ENCODE data around the gene NAT10. TPM values are rescaled to one million over a fixed set of nuclear protein-coding genes. Genes with fewer than 3 reads are reported as not detected.

Gene NAT10
- total and polyA plus RNA-seq, 8 donors, result 14.5 to 30.2 (median 24.5) TPM

GRCh38 chr11:34072041-34072440, 33.4 kb upstream of the NAT10 start:
- H3K4me3 ChIP-seq, result no peak overlapping the region
- no peaks in the 10 kb centered on the region for H3K27me3 ChIP-seq
- H3K9me3 ChIP-seq, result no peaks in the 10 kb centered on the region
- no peak overlapping the region for H3K27ac ChIP-seq
- FAIRE-seq (no peak), DNase-seq (no peak), ATAC-seq (no peak)
- 86% methylated on average over 3 of the region's 3 CpGs for WGBS, 2 donors
- H3K36me3 ChIP-seq, result peaks cover 0 to 29% (median 15%) of the 10 kb centered on the region in 3 donors
- TF ChIP-seq CTCF (IDR thresholded peaks at IDR 0.05), result no peak
- peaks cover 4 to 18% (median 12%) of the 10 kb centered on the region in 3 donors for H3K4me1 ChIP-seq
- intact Hi-C loops (cut with DNase I), result no loop called here

GRCh38 chr11:34072832-34073231, 32.6 kb upstream of the NAT10 start:
- no peaks in the 10 kb centered on the region for H3K9me3 ChIP-seq
- no peak overlapping the region for H3K27ac ChIP-seq
- H3K36me3 ChIP-seq, result peaks cover 0 to 31% (median 15%) of the 10 kb centered on the region in 3 donors
- DNase-seq (no peak), FAIRE-seq (no peak), ATAC-seq (peak in 2 of 4 donors; percentile 11 to 39)
- no peak for TF ChIP-seq CTCF (IDR thresholded peaks at IDR 0.05)
- H3K4me3 ChIP-seq, result no peak overlapping the region
- intact Hi-C loops (cut with DNase I), result no loop called here
- H3K27me3 ChIP-seq, result no peaks in the 10 kb centered on the region
- 53 to 54% methylated on average over 2 of the region's 2 CpGs for WGBS, 2 donors
- H3K4me1 ChIP-seq, result peaks cover 4 to 13% (median 11%) of the 10 kb centered on the region in 3 donors

GRCh38 chr11:34074391-34074790, 31.0 kb upstream of the NAT10 start:
- intact Hi-C loops (cut with DNase I), result no loop called here
- H3K4me3 ChIP-seq, result no peak overlapping the region
- H3K27me3 ChIP-seq, result no peaks in the 10 kb centered on the region
- ATAC-seq (no peak), DNase-seq (no peak), FAIRE-seq (no peak)
- TF ChIP-seq CTCF (IDR thresholded peaks at IDR 0.05), result no peak
- 80 to 91% methylated on average over 4 of the region's 4 CpGs for WGBS, 2 donors
- H3K27ac ChIP-seq, result peak overlapping the region in 1 of 4 donors; percentile 51
- H3K9me3 ChIP-seq, result no peaks in the 10 kb centered on the region
- peaks cover 0 to 2% (median 0%) of the 10 kb centered on the region in 3 donors for H3K4me1 ChIP-seq
- H3K36me3 ChIP-seq, result peaks cover 0 to 45% (median 15%) of the 10 kb centered on the region in 3 donors

- no peak for DNase-seq
- FAIRE-seq, result no peak
- peaks cover 0 to 54% (median 19%) of the 10 kb centered on the region in 3 donors for H3K36me3 ChIP-seq
- H3K4me1 ChIP-seq, result no peaks in the 10 kb centered on the region
- peak in 3 of 4 donors; percentile 38 to 59 (median 40) for ATAC-seq
- no peak overlapping the region for H3K4me3 ChIP-seq
- peak overlapping the region in 2 of 4 donors; percentile 20 to 51 for H3K27ac ChIP-seq
- no peaks in the 10 kb centered on the region for H3K27me3 ChIP-seq
- intact Hi-C loops (cut with DNase I), result no loop called here
- H3K9me3 ChIP-seq, result no peaks in the 10 kb centered on the region
- no peak for TF ChIP-seq CTCF (IDR thresholded peaks at IDR 0.05)
- WGBS, 2 donors, result 46 to 51% methylated on average over 2 of the region's 2 CpGs
These were observed 30.1 kb upstream of the NAT10 start for GRCh38 chr11:34075178-34075820.

GRCh38 chr11:34080609-34081008, 24.8 kb upstream of the NAT10 start:
- no peak for ATAC-seq
- no peak for DNase-seq
- intact Hi-C loops (cut with DNase I), result no loop called here
- Histone ChIP-seq H3K4me3 (no peak overlapping the region), H3K36me3 (peaks cover 0 to 84% (median 15%) of the 10 kb centered on the region in 3 donors), H3K27me3 (no peaks in the 10 kb centered on the region), H3K27ac (no peak overlapping the region), H3K9me3 (no peaks in the 10 kb centered on the region), H3K4me1 (no peaks in the 10 kb centered on the region)
- WGBS, 2 donors, result 86 to 87% methylated on average over 4 of the region's 4 CpGs
- FAIRE-seq, result no peak
- no peak for TF ChIP-seq CTCF (IDR thresholded peaks at IDR 0.05)
